CD4-positive, alpha-beta T cell (primary cell): ENCODE data around the gene FOLR2. TPM values are rescaled to one million over a fixed set of nuclear protein-coding genes. Genes with fewer than 3 reads are reported as not detected.

Experiments used
- ATAC-seq: fragments of 200-7000 bp; cut with Tn5 transposase; one replicate; pipeline ENCODE4 v1.10.0; 2022; ENCODE audit warnings: mild to moderate bottlenecking; ENCODE audit not compliant: poor library complexity
- CTCF ChIA-PET: fragments of 350-600 bp; sonication (Branson Sonifier 250); formaldehyde crosslinking; loops from one replicate; lab custom pipeline; 2021; ENCODE audit warnings: antibody characterized with exemption, inconsistent platforms; lab: Charles Lee
- POLR2A ChIA-PET: fragments of 350-600 bp; sonication (Branson Sonifier 250); formaldehyde crosslinking; loops from one replicate; lab custom pipeline; 2021; ENCODE audit warnings: antibody characterized with exemption, inconsistent platforms; lab: Charles Lee
- DNase-seq, 14 experiments: peaks; one replicate each; pipeline ENCODE4 v3.0.0-alpha.2; 2013 to 2020; ENCODE audit warnings: mixed read lengths in 2 of 14
- H3K27ac ChIP-seq, 2 donors: one replicate each; pipeline versions ENCODE4 v1.5.1 to v1.7.0; 2013; ENCODE audit warnings: low read length in 2 of 2, low read depth in 1 of 2, mild to moderate bottlenecking in 1 of 2
- H3K27me3 ChIP-seq, 2 experiments: 1 replicate in 1 of 2; 2 replicates in 1 of 2; pipeline versions ENCODE4 v1.6.1 to v1.7.0; 2013; ENCODE audit warnings: low read length in 2 of 2, control low read depth in 1 of 2, mild to moderate bottlenecking in 1 of 2, moderate library complexity in 1 of 2; ENCODE audit not compliant: insufficient read depth in 2 of 2, control insufficient read depth in 1 of 2
- H3K36me3 ChIP-seq: one replicate; pipeline ENCODE4 v1.6.1; 2013; ENCODE audit warnings: low read length, control low read depth; ENCODE audit not compliant: insufficient read depth
- H3K4me1 ChIP-seq: one replicate; pipeline ENCODE4 v1.6.1; 2013; ENCODE audit warnings: low read length, control low read depth; ENCODE audit not compliant: insufficient read depth
- H3K4me3 ChIP-seq: one replicate; pipeline ENCODE4 v1.5.1; 2013; ENCODE audit warnings: mild to moderate bottlenecking, low read length, moderate library complexity
- H3K9me3 ChIP-seq, 2 experiments: 1 replicate in 1 of 2; 2 replicates in 1 of 2; pipeline versions ENCODE4 v1.6.1 to v1.7.0; 2013; ENCODE audit warnings: low read length in 2 of 2, mild to moderate bottlenecking in 2 of 2, control low read depth in 1 of 2, moderate library complexity in 1 of 2; ENCODE audit not compliant: control insufficient read depth in 1 of 2, insufficient read depth in 1 of 2
- H3K27ac Mint-ChIP-seq: one replicate; pipeline ENCODE4 v1.8.0; 2020; ENCODE audit warnings: mixed read lengths
- H3K27me3 Mint-ChIP-seq: one replicate; pipeline ENCODE4 v1.8.0; 2021; ENCODE audit warnings: mixed read lengths
- H3K36me3 Mint-ChIP-seq: one replicate; pipeline ENCODE4 v1.8.0; 2021; ENCODE audit warnings: low read depth, mixed read lengths
- H3K4me1 Mint-ChIP-seq: one replicate; pipeline ENCODE4 v1.8.0; 2021; ENCODE audit warnings: low read depth, mixed read lengths
- H3K4me3 Mint-ChIP-seq: one replicate; pipeline ENCODE4 v1.8.0; 2020; ENCODE audit warnings: mild to moderate bottlenecking, mixed read lengths
- H3K9me3 Mint-ChIP-seq: one replicate; pipeline ENCODE4 v1.8.0; 2020; ENCODE audit warnings: mixed read lengths
- CTCF ChIP-seq: fragments of 200-600 bp; IDR thresholded peaks from one replicate; pipeline ENCODE4 v1.8.0; 2022; ENCODE audit warnings: antibody characterized with exemption, mild to moderate bottlenecking
- intact Hi-C, 2 experiments: fragments of 100-400 bp; cut with DNase I in 1 of 2; cut with micrococcal nuclease in 1 of 2; formaldehyde crosslinking; loops; one replicate each; pipeline versions ENCODE4 v1.15.1 to v1.9.0; 2023 to 2025; cut with DNase I, micrococcal nuclease
- total RNA-seq, 174 experiments: library from RNA in 2 of 174; stranded (reverse) in 2 of 174; gene quantifications; one replicate each; pipeline ENCODE4 v1.2.3 and lab custom pipeline; 2021 to 2026

FOLR2 gene
- total RNA-seq, 2 experiments from 2014 or later: not detected

DNA sequence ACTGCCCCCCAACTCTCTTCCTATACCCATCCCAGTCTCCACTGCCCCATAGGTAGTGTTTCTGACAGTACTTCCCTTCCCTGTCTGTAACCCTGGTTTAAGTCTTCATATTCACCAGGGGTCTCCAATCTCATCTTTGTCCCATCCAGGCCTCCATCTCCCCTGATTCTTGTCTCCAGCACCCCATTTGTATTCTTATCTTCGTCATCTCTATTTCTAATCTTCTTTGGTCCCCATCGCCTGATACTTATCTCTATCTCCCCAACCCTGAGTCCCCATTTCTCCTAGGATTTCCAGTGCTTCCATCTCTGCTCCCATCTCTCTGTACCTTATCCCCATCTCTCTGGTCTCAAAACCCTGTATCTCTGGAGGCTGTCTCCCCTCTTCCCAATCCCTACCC, 25.5 kb downstream of the FOLR2 start:
- intact Hi-C loops: no loop called here
- TF ChIP-seq CTCF: no peak
- H3K4me3 ChIP-seq: no peak overlapping the region
- ATAC-seq (no peak), DNase-seq (no peak)
- peaks cover 12% of the 10 kb centered on the region for H3K36me3 ChIP-seq
- Mint-ChIP-seq H3K4me1 (peaks cover 35% of the 10 kb centered on the region), H3K9me3 (no peaks in the 10 kb centered on the region), H3K36me3 (peaks cover 5% of the 10 kb centered on the region), H3K27me3 (peaks cover 45% of the 10 kb centered on the region), H3K4me3 (peak overlapping the region; percentile 31), H3K27ac (no peak overlapping the region)
- peaks cover 59 to 76% of the 10 kb centered on the region in 2 experiments for H3K27me3 ChIP-seq
- ChIA-PET CTCF (no interaction called here), POLR2A (no interaction called here)
- peaks cover 32% of the 10 kb centered on the region for H3K4me1 ChIP-seq
- H3K9me3 ChIP-seq: peaks cover 0 to 26% of the 10 kb centered on the region in 2 experiments
- H3K27ac ChIP-seq: no peak overlapping the region

- intact Hi-C loops: no loop called here
- no peak overlapping the region for H3K4me3 Mint-ChIP-seq
- H3K27me3 Mint-ChIP-seq: peaks cover 50% of the 10 kb centered on the region
- ChIA-PET POLR2A (no interaction called here), CTCF (no interaction called here)
- DNase-seq (no peak), ATAC-seq (no peak)
- peaks cover 32% of the 10 kb centered on the region for H3K4me1 ChIP-seq
- no peak overlapping the region for H3K27ac Mint-ChIP-seq
- H3K36me3 ChIP-seq: peaks cover 2% of the 10 kb centered on the region
- H3K4me1 Mint-ChIP-seq: peaks cover 35% of the 10 kb centered on the region
- no peak for TF ChIP-seq CTCF
- peaks cover 61 to 87% of the 10 kb centered on the region in 2 experiments for H3K27me3 ChIP-seq
- no peaks in the 10 kb centered on the region for H3K9me3 Mint-ChIP-seq
- H3K4me3 ChIP-seq: no peak overlapping the region
- H3K9me3 ChIP-seq: peaks cover 0 to 26% of the 10 kb centered on the region in 2 experiments
- H3K27ac ChIP-seq: no peak overlapping the region
- peaks cover 3% of the 10 kb centered on the region for H3K36me3 Mint-ChIP-seq
Measured at GRCh38 chr11:72243173-72244059, 26.8 kb downstream of the FOLR2 start.

DNA sequence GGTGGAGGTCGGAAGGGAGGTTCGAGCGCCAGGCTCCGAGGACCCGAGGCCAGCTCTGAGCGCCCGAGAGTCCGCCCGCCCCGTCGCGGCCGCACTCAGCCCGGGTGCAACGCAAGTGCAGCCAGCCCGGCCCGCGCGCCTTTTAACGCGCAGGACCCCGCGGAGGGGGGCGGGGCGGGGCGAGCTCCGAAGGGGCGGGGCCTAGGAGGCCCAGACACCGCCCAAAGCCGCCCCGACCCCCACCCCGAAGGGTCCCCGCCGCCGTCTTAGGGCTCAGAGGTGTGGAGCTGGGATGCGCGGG, 27.4 kb downstream of the FOLR2 start, which contains the start of gene PHOX2A:
PHOX2A (minus strand) TSS at position 117 of the 301 bp plus-strand sequence. CDS start 172 bp downstream, outside the sequence.
- Histone ChIP-seq H3K36me3 (no peaks in the 10 kb centered on the region), H3K27me3 (peaks cover 61 to 89% of the 10 kb centered on the region in 2 experiments), H3K27ac (no peak within 1 kb of the TSS), H3K4me1 (peaks cover 32% of the 10 kb centered on the region), H3K4me3 (no peak within 1 kb of the TSS), H3K9me3 (peaks cover 0 to 26% of the 10 kb centered on the region in 2 experiments)
- DNase-seq: no peak
- no peaks in the 10 kb centered on the region for H3K9me3 Mint-ChIP-seq
- H3K36me3 Mint-ChIP-seq: no peaks in the 10 kb centered on the region
- H3K4me1 Mint-ChIP-seq: peaks cover 32% of the 10 kb centered on the region
- H3K4me3 Mint-ChIP-seq: no peak within 1 kb of the TSS
- ChIA-PET POLR2A (no interaction called here), CTCF (no interaction called here)
- TF ChIP-seq CTCF: no peak
- intact Hi-C loops: no loop called here
- no peak for ATAC-seq
- H3K27ac Mint-ChIP-seq: no peak within 1 kb of the TSS
- H3K27me3 Mint-ChIP-seq: peaks cover 48% of the 10 kb centered on the region
